GM23338 (cell line): ENCODE data around the gene NOX4. TPM values are rescaled to one million over a fixed set of nuclear protein-coding genes. Genes with fewer than 3 reads are reported as not detected.
A peak's percentile ranks its signal among the peaks of the same experiment; 100 is the strongest.

Experiments used
- ATAC-seq: fragments of 200-7000 bp; cut with Tn5 transposase; 3 replicates; pipeline ENCODE4 v1.9.1; 2020
- DNase-seq: peaks from one replicate; pipeline ENCODE4 v3.0.0-alpha.2; 2015; ENCODE audit warnings: low spot score
- H2AFZ ChIP-seq: fragments of 200-600 bp; sonication (generic); 2 replicates; pipeline ENCODE4 v1.8.0; 2016; ENCODE audit warnings: antibody characterized with exemption, mild to moderate bottlenecking, moderate library complexity
- H3F3A ChIP-seq: fragments of 200-600 bp; sonication (generic); replicated peaks from 2 replicates; pipeline ENCODE4 v1.8.0; 2017; ENCODE audit warnings: antibody characterized with exemption, mixed run types, low read depth
- H3K27ac ChIP-seq: fragments of 200-600 bp; sonication (generic); 2 replicates; pipeline ENCODE4 v1.6.1; 2016; ENCODE audit warnings: low read depth
- H3K27me3 ChIP-seq: fragments of 200-600 bp; sonication (generic); 2 replicates; pipeline ENCODE4 v1.8.0; 2016; ENCODE audit warnings: mild to moderate bottlenecking, mixed run types, moderate library complexity; ENCODE audit not compliant: insufficient read depth
- H3K36me3 ChIP-seq: fragments of 200-600 bp; sonication (generic); 2 replicates; pipeline ENCODE4 v1.8.0; 2016; ENCODE audit warnings: mild to moderate bottlenecking; ENCODE audit not compliant: insufficient read depth
- H3K4me1 ChIP-seq: fragments of 200-600 bp; sonication (generic); 2 replicates; pipeline ENCODE4 v1.8.0; 2016; ENCODE audit warnings: mild to moderate bottlenecking, moderate library complexity; ENCODE audit not compliant: insufficient read depth
- H3K4me2 ChIP-seq: fragments of 200-600 bp; sonication (generic); 2 replicates; pipeline ENCODE4 v1.7.1; 2017; ENCODE audit warnings: mixed run types
- H3K4me3 ChIP-seq: fragments of 200-600 bp; sonication (generic); 2 replicates; pipeline ENCODE4 v1.6.1; 2016; ENCODE audit warnings: mixed run types
- H3K79me2 ChIP-seq: fragments of 200-600 bp; sonication (generic); replicated peaks from 2 replicates; pipeline ENCODE4 v1.8.0; 2017; ENCODE audit warnings: mild to moderate bottlenecking; ENCODE audit not compliant: insufficient read depth
- H3K9me2 ChIP-seq: fragments of 200-600 bp; sonication (generic); 2 replicates; pipeline ENCODE4 v1.8.0; 2017; ENCODE audit not compliant: insufficient read depth
- H4K20me1 ChIP-seq: fragments of 200-600 bp; sonication (generic); replicated peaks from 2 replicates; pipeline ENCODE4 v1.8.0; 2017; ENCODE audit warnings: mild to moderate bottlenecking; ENCODE audit not compliant: insufficient read depth
- H3K27ac Mint-ChIP-seq: 2 replicates; pipeline ENCODE4 v1.8.0; 2020; ENCODE audit warnings: inconsistent platforms, mild to moderate bottlenecking, moderate library complexity, mixed read lengths
- H3K27me3 Mint-ChIP-seq: 3 replicates; pipeline ENCODE4 v1.8.0; 2022; ENCODE audit warnings: low read depth, mild to moderate bottlenecking, moderate library complexity, mixed read lengths, inconsistent platforms; ENCODE audit not compliant: insufficient read depth, poor library complexity
- H3K36me3 Mint-ChIP-seq: 3 replicates; pipeline ENCODE4 v1.8.0; 2021; ENCODE audit warnings: low read depth, mild to moderate bottlenecking, inconsistent platforms, moderate library complexity, mixed read lengths
- H3K4me1 Mint-ChIP-seq: 3 replicates; pipeline ENCODE4 v1.8.0; 2020; ENCODE audit warnings: mild to moderate bottlenecking, inconsistent platforms, mixed read lengths
- H3K4me3 Mint-ChIP-seq: 3 replicates; pipeline ENCODE4 v1.8.0; 2021; ENCODE audit warnings: moderate library complexity, mild to moderate bottlenecking, inconsistent platforms, mixed read lengths
- H3K9me3 Mint-ChIP-seq: 3 replicates; pipeline ENCODE4 v1.8.0; 2020; ENCODE audit warnings: moderate library complexity, mild to moderate bottlenecking, inconsistent platforms, mixed read lengths
- CREB1 ChIP-seq: fragments of 250-450 bp; sonication (Bioruptor Pico); IDR thresholded peaks from 2 replicates; pipeline ENCODE4 v1.5.0; 2020; ENCODE audit warnings: low read depth, mild to moderate bottlenecking, moderate library complexity
- CTCF ChIP-seq, 2 experiments: fragments of 200-600 bp in 1 of 2; sonication (generic) in 1 of 2; conservative IDR thresholded peaks; 2 replicates each; pipeline versions ENCODE4 v1.5.1 to v1.6.1; 2016 to 2017; ENCODE audit warnings: antibody characterized with exemption in 2 of 2, low read depth in 2 of 2, mild to moderate bottlenecking in 2 of 2, moderate library complexity in 1 of 2
- EZH2phosphoT487 ChIP-seq: fragments of 200-600 bp; sonication (generic); IDR thresholded peaks from one replicate; pipeline ENCODE4 v1.8.1; 2018; ENCODE audit warnings: antibody characterized with exemption; ENCODE audit not compliant: unreplicated experiment
- ZNF331 ChIP-seq: fragments of 250-450 bp; sonication (Bioruptor Pico); IDR thresholded peaks from 2 replicates; pipeline ENCODE4 v1.5.0; 2020; ENCODE audit warnings: low read depth, mild to moderate bottlenecking, moderate library complexity
- ZNF462 ChIP-seq: fragments of 250-450 bp; sonication (Bioruptor Pico); IDR thresholded peaks from 2 replicates; pipeline ENCODE4 v1.5.0; 2020; ENCODE audit warnings: mild to moderate bottlenecking, moderate library complexity
- polyA plus RNA-seq: library from polyadenylated mRNA; unstranded; fragments of >200 nt; fragmentation: Nextera tagmentation; extraction: Ambion mirVana; gene quantifications from 2 replicates; pipeline ENCODE4 v1.2.1, GENCODE V29; 2016
- total RNA-seq: library from RNA; depleted of rRNA; stranded (reverse); fragments of >200 nt; shearing (Covaris generic); gene quantifications from 2 replicates; pipeline ENCODE4 v1.2.3, GENCODE V29; 2014

NOX4 gene
- total and polyA plus RNA-seq, 2 experiments from 2014 or later, result 1.9 to 2.6 TPM

GRCh38 chr11:89498845-89499448 lies 7.8 kb upstream of the NOX4 start:
- TF ChIP-seq ZNF462 (CRISPR knock-in tag) (no peak), ZNF331 (CRISPR knock-in tag) (no peak), CREB1 (CRISPR knock-in tag) (no peak), CTCF (conservative IDR thresholded peaks at IDR 0.05; ENCODE audit: low read depth in 2 of 2) (peak; percentile 81 to 86), EZH2phosphoT487 (no peak)
- ATAC-seq (0 out of 3 replicates have a peak, but pooled peaks have one; percentile 41), DNase-seq (peak; percentile 51)
- peaks cover 27% of the 10 kb centered on the region for H3K4me1 Mint-ChIP-seq
- no peak overlapping the region for H2AFZ ChIP-seq
- no peak overlapping the region for H3K4me3 ChIP-seq
- H3K36me3 ChIP-seq, result no peaks in the 10 kb centered on the region
- no peak overlapping the region for H3K27ac Mint-ChIP-seq
- H3K4me2 ChIP-seq, result no peak overlapping the region
- no peak overlapping the region for H3K27ac ChIP-seq
- peaks cover 22% of the 10 kb centered on the region for H3K4me1 ChIP-seq
- H3K36me3 Mint-ChIP-seq, result no peaks in the 10 kb centered on the region
- no peaks in the 10 kb centered on the region for H3K27me3 Mint-ChIP-seq
- H3K79me2 ChIP-seq, result no peaks in the 10 kb centered on the region
- no peaks in the 10 kb centered on the region for H3F3A ChIP-seq
- no peaks in the 10 kb centered on the region for H3K9me3 Mint-ChIP-seq
- no peaks in the 10 kb centered on the region for H3K9me2 ChIP-seq
- H4K20me1 ChIP-seq, result no peaks in the 10 kb centered on the region
- no peak overlapping the region for H3K4me3 Mint-ChIP-seq
- H3K27me3 ChIP-seq, result no peaks in the 10 kb centered on the region
